SK-N-MC (cell line): ENCODE measurements around the gene CDC14A.

ENCODE experiments used
- DNase-seq: peaks from one replicate; pipeline ENCODE4 v3.0.0-alpha.2; 2011; ENCODE audit warnings: low read depth, low spot score
- H3K27ac ChIP-seq: fragments of 200-600 bp; sonication (generic); 2 replicates; pipeline ENCODE4 v1.5.1; 2016; ENCODE audit warnings: mixed run types
- H3K36me3 ChIP-seq: fragments of 200-600 bp; sonication (generic); 2 replicates; pipeline ENCODE4 v1.6.1; 2017; ENCODE audit warnings: antibody characterized with exemption, low read length, mixed read lengths; ENCODE audit not compliant: insufficient read depth
- H3K4me3 ChIP-seq: fragments of 200-600 bp; sonication (generic); 2 replicates; pipeline ENCODE4 v1.5.1; 2016
- H3K9ac ChIP-seq: fragments of 200-600 bp; sonication (generic); 2 replicates; pipeline ENCODE4 v1.8.0; 2017; ENCODE audit warnings: mixed run types, mixed read lengths; ENCODE audit not compliant: insufficient read length
- H3K9me3 ChIP-seq: fragments of 200-600 bp; sonication (generic); 2 replicates; pipeline ENCODE4 v1.6.1; 2017; ENCODE audit warnings: low read depth, mild to moderate bottlenecking, antibody characterized with exemption, low read length, moderate library complexity, mixed read lengths
- EZH2 ChIP-seq: fragments of 200-600 bp; sonication (generic); IDR thresholded peaks from one replicate; pipeline ENCODE4 v1.6.1; 2017; ENCODE audit warnings: antibody characterized with exemption
- FOXP2 ChIP-seq: optimal IDR thresholded peaks from 2 replicates; pipeline ENCODE3; 2011; ENCODE audit warnings: mild to moderate bottlenecking, moderate library complexity; ENCODE audit not compliant: insufficient read depth; ENCODE audit errors: extremely low read length, control extremely low read depth
- POLR2AphosphoS5 ChIP-seq: IDR thresholded peaks from 2 replicates; pipeline ENCODE4 v1.6.1; 2012; ENCODE audit warnings: mild to moderate bottlenecking, low read depth, low read length, borderline replicate concordance

The CDC14A gene

DNA sequence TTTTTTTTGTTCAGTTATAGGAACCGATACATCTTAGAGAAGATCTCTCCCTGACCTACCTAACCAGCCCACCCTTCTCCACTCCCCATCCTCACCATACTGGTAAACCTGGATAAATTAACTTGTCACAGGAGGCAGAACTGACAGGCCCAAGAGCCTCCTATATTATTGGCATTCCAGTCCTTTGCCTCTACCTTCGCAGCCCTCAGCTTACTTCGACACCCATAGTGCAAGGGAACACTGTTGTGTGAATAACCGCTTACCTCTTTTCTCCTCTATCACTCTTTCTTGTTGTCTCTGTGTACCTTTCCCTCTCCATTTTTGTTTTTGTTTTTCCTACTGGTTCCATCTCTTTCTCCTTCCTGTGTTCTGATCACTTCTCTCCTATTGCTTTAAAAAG is 58.7 kb downstream of the CDC14A start:
- no peak overlapping the region for H3K9ac ChIP-seq

DNA sequence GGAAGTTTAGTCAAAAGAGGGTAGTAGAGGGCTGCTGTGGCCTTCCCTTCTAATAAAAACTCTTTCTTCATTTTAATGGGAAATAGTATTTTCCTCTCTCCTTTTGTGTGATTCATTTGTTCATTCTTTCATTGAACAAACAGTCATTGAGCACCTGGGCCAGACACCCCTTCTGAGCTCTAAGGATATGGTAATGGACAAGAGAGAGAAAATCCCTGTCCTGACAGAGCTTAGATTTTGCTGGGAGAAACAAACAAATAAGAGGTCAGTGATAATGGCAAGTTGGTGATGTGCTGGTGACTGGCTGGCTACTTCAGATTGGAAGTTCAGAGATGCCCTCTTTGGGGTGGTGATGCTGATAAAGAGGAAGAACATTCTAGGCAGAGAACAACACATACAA is 59.3 kb downstream of the CDC14A start:
- Histone ChIP-seq H3K9ac (no peak overlapping the region), H3K36me3 (no peaks in the 10 kb centered on the region), H3K9me3 (no peaks in the 10 kb centered on the region), H3K27ac (no peak overlapping the region), H3K4me3 (no peak overlapping the region)
- TF ChIP-seq POLR2AphosphoS5 (no peak), FOXP2 (no peak), EZH2 (no peak)
- no peak for DNase-seq

More for the DNA sequence above, 58.7 kb downstream of the CDC14A start:
- Histone ChIP-seq H3K36me3 (no peaks in the 10 kb centered on the region), H3K27ac (no peak overlapping the region), H3K9me3 (no peaks in the 10 kb centered on the region), H3K4me3 (no peak overlapping the region)
- DNase-seq = no peak
- TF ChIP-seq POLR2AphosphoS5 (no peak), EZH2 (no peak), FOXP2 (no peak)

DNA sequence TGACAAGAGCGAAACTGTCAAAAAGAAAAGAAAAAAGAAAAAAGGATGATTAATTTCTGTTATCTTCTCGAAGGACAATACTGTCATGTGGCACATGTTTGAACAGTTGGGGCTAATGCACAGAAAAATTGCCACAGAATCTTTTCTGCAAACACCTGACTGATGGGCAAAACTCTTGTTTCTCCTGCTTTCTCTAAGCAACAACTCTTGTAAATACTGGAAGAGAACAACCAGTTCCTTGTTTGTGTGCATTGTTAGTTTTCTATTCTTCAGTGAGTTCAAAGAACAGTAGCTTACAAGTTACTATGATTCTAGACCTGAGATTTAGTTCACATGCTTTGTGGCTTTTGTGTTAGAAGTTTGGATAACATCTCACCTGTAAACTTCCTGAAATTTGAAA is 60.7 kb downstream of the CDC14A start:
- no peak for TF ChIP-seq FOXP2
- no peak for TF ChIP-seq EZH2
- TF ChIP-seq POLR2AphosphoS5 = no peak
- DNase-seq = no peak
- H3K9me3 ChIP-seq = no peaks in the 10 kb centered on the region

DNA sequence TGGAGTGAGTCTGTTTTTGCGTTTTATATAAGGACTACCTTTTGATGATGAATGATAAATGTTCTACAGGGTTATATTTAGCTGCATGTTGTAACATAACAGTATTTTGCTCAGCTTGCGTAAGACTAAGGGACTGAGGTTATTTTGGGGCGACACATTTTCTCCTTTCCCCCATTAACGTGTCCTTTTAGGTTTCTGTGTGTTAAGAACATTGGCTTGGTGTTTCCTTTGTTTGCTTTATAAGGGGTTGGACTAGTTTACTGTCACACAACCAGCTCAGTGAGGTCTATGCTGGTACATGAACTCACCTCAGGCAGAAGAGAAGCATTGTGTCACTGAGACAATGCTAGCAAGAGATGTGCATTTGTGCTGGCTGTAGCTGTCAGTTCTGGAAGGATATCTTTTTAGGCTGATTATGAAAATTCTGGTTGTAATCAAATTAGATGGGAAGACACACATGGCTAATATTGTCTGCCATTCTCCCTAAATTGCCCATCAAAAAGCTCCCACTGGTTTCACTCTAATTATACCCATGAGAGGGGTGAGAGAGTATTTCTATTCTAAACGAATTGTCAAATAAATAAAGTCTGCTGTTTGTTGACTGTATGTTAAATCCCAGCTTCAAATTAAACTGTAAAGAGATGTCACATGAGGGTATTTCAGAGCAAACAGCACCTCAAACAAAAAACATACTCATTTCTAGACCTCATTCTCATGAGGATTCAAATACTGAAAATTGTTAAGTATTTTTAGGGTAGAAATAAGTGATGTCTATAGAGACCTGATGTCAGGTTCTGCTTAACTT is 62.6 kb downstream of the CDC14A start:
- TF ChIP-seq POLR2AphosphoS5 (no peak), FOXP2 (no peak), EZH2 (no peak)

More for the DNA sequence above, 60.7 kb downstream of the CDC14A start:
- no peak overlapping the region for H3K27ac ChIP-seq
- no peaks in the 10 kb centered on the region for H3K36me3 ChIP-seq
- H3K9ac ChIP-seq = no peak overlapping the region
- no peak overlapping the region for H3K4me3 ChIP-seq

DNA sequence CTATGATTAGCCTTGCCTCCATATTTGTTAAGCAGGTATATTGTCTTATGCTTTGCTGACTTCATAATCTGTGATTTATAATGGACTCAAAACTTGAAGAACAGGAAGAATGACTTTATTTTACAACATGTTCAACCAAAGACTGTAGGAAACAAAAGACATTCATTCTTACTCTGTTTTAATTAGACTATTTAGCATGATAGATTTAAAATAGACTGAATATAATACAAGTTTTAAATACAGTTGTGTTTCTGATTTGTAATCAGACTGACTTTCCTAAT is 63.1 kb downstream of the CDC14A start:
- Histone ChIP-seq H3K4me3 (no peak overlapping the region), H3K9me3 (no peaks in the 10 kb centered on the region), H3K9ac (no peak overlapping the region), H3K27ac (no peak overlapping the region), H3K36me3 (no peaks in the 10 kb centered on the region)
- DNase-seq = no peak
- TF ChIP-seq POLR2AphosphoS5 (no peak), FOXP2 (no peak), EZH2 (no peak)

More for the DNA sequence above, 62.6 kb downstream of the CDC14A start:
- H3K4me3 ChIP-seq = no peak overlapping the region
- no peaks in the 10 kb centered on the region for H3K9me3 ChIP-seq
- H3K36me3 ChIP-seq = no peaks in the 10 kb centered on the region
- DNase-seq = no peak
- H3K27ac ChIP-seq = no peak overlapping the region
- H3K9ac ChIP-seq = no peak overlapping the region

DNA sequence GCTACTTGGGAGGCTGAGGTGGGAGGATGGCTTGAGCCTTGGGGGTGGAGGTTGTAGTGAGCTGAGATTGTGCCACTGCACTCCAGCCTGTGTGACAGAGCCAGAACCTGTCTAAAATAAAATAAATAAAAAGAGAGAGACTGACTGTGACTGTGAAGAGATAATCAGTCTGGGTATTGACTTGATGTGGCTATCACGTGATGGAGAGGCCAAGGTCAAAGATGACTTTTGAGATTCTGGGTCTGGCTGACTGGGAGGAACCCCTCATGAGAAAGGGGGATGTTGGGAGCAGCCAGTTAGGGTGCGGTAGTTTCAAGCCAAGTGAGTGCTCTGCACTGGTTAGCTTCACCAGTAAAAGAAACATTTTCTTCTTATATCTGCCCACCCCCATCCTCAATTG is 66.8 kb downstream of the CDC14A start:
- Histone ChIP-seq H3K9me3 (no peaks in the 10 kb centered on the region), H3K9ac (no peak overlapping the region), H3K27ac (no peak overlapping the region), H3K4me3 (no peak overlapping the region), H3K36me3 (no peaks in the 10 kb centered on the region)
- no peak for DNase-seq
- TF ChIP-seq EZH2 (no peak), POLR2AphosphoS5 (no peak), FOXP2 (no peak)

DNA sequence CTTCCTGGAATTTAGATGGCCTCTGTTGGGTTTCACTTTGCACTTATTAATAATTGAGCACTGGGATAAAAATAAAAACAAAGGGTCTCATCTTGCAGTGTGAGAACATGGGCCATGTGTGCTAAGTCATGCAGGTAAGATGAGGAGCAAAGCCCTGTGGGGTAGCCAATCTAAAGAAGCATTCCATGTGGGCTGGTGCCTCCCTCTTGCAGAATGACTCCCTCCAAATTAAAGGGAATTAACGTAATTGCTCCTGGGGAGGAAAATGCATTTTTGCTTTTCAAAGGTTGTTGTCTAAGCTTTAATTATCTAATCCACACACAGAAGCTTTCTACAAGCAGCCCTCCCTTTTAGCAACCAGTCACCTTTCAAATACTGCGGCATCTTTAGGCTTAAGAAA is 69.8 kb downstream of the CDC14A start:
- Histone ChIP-seq H3K9ac (no peak overlapping the region), H3K27ac (no peak overlapping the region), H3K4me3 (no peak overlapping the region), H3K9me3 (no peaks in the 10 kb centered on the region), H3K36me3 (no peaks in the 10 kb centered on the region)
- TF ChIP-seq FOXP2 (no peak), POLR2AphosphoS5 (no peak), EZH2 (no peak)
- DNase-seq = no peak

DNA sequence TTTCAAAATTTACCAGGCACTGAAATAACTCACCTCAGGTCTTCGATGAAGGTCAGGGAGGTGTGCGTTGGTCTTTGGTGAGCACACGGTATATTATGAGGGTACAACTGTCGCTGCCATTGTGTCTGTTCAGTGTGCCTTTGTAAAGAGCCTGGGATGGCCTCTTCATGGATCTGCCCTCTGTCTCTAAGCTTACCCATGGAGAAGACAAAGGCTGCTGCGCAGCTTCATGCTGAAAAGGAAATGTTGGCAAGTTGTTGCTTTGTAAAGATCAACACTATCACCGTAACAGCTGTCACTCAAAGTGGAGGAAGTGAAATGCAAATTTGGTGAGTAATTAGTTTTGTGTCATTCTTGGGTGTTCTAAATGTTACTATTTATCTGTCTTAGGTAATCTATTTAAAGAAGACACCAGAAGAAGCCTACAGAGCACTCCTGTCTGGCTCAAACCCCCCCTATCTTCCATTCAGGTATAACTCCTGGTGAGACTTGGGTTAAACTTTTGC is 71.6 kb downstream of the CDC14A start:
- H3K36me3 ChIP-seq = no peaks in the 10 kb centered on the region
- no peak overlapping the region for H3K9ac ChIP-seq
- no peak for TF ChIP-seq POLR2AphosphoS5
- no peaks in the 10 kb centered on the region for H3K9me3 ChIP-seq
- H3K4me3 ChIP-seq = no peak overlapping the region
- DNase-seq = no peak
- no peak overlapping the region for H3K27ac ChIP-seq

DNA sequence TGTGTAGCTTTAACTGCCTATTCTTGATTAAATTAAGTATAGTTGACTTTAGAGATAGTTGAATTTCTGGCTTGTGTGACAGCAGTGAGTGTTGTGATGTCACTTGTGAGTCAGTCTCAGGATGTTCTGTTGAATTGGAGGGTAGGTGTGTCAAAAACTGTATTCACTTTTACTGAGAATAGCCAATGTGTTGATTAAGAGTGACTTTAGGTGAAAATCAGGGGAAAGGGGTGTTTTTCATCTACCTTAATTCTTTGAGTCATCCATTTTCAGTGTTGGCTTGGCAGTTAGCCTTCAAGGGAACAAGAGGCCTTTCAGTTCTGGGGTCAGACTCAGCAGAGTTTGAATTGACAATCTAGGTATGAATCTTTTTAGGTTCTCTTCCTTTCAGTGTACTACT is 75.9 kb downstream of the CDC14A start:
- Histone ChIP-seq H3K4me3 (no peak overlapping the region), H3K9me3 (no peaks in the 10 kb centered on the region), H3K9ac (no peak overlapping the region), H3K36me3 (no peaks in the 10 kb centered on the region), H3K27ac (no peak overlapping the region)
- TF ChIP-seq FOXP2 = no peak
- TF ChIP-seq POLR2AphosphoS5 = no peak
- no peak for TF ChIP-seq EZH2
- no peak for DNase-seq
